ENCODE results near the gene KRTAP10-12. TPM values are rescaled to one million over a fixed set of nuclear protein-coding genes. Genes with fewer than 3 reads are reported as not detected.
"Not testable (repeated sequence)": the region's sequence is repeated elsewhere in the genome, so short reads cannot be mapped to it uniquely, and the experiment has no call there.

KRTAP10-12 gene, protein sequence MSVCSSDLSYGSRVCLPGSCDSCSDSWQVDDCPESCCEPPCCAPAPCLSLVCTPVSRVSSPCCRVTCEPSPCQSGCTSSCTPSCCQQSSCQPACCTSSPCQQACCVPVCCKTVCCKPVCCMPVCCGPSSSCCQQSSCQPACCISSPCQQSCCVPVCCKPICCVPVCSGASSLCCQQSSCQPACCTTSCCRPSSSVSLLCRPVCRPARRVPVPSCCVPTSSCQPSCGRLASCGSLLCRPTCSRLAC
- total RNA-seq (2013; cell fraction: nucleolus; rRNA removed): not detected in 2 replicates
- total RNA-seq (2014; rRNA removed) (not detected in 2 replicates), total RNA-seq (2014; rRNA removed; fragmentation: Illumina TruSeq; extraction: Trizol) (not detected in 2 replicates), total RNA-seq (2021) (not detected in 2 replicates), polyA plus RNA-seq (2011; rRNA removed) (not detected in 2 replicates), polyA plus RNA-seq (2014; fragmentation: Illumina TruSeq; extraction: Trizol) (not detected in 2 replicates), polyA plus RNA-seq (2014; fragmentation: Nextera tagmentation; extraction: Ambion mirVana) (not detected), polyA plus RNA-seq (2014; rRNA removed) (not detected in 2 replicates), polyA plus RNA-seq (2016; fragmentation: Nextera tagmentation; extraction: Ambion mirVana) (not detected), polyA minus RNA-seq (2011; rRNA and poly(A)+ RNA removed) (not detected in 2 replicates), Bru-seq, nascent RNA (not detected), BruChase-seq, experiment 1, labeled RNA remaining after a 6-hour chase (not detected), BruChase-seq, experiment 2, labeled RNA remaining after a 2-hour chase (not detected)
- polyA plus RNA-seq (2011; ENCODE audit: low read depth): not detected
- not detected in 2 replicates for polyA plus RNA-seq (2011; cell fraction: cytosol; rRNA removed)
- polyA plus RNA-seq (2011; cell fraction: nucleus; rRNA removed): not detected in 2 replicates
- not detected in 2 replicates for polyA plus RNA-seq (2012)
- not detected in 2 replicates for polyA minus RNA-seq (2011; cell fraction: cytosol; rRNA and poly(A)+ RNA removed)
- not detected in 2 replicates for polyA minus RNA-seq (2011; cell fraction: nucleus; rRNA and poly(A)+ RNA removed)
- long read RNA-seq, experiment 1: 0 reads
- long read RNA-seq, experiment 2: 0 reads

DNA sequence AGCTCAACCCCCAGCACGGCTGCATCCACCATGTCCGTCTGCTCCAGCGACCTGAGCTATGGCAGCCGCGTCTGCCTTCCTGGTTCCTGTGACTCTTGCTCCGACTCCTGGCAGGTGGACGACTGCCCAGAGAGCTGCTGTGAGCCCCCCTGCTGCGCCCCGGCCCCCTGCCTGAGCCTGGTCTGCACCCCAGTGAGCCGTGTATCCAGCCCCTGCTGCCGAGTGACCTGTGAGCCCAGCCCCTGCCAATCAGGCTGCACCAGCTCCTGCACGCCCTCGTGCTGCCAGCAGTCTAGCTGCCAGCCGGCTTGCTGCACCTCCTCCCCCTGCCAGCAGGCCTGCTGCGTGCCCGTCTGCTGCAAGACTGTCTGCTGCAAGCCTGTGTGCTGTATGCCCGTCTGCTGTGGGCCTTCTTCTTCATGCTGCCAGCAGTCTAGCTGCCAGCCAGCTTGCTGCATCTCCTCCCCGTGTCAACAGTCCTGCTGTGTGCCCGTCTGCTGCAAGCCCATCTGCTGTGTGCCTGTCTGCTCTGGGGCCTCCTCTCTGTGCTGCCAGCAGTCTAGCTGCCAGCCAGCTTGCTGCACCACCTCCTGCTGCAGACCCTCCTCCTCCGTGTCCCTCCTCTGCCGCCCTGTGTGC lies at the start of gene KRTAP10-12:
Gene KRTAP10-12, plus strand, starts transcription at position 1 of the 639 bp plus-strand sequence. Its CDS starts 30 bp downstream, at position 31.
- in situ Hi-C loops (cut with MboI); SMC1A ChIA-PET (ENCODE audit: uncharacterized antibody, unreplicated experiment); H4K20me1 ChIP-seq (ENCODE audit: control insufficient read depth, insufficient read depth); H3K4me3 ChIP-seq; RAD21 ChIA-PET (ENCODE audit: unreplicated experiment); H3K36me3 ChIP-seq (ENCODE audit: control insufficient read depth in 2 of 2, insufficient read depth in 2 of 2, low read length in 1 of 2); FAIRE-seq; CTCF ChIA-PET; POLR2A ChIA-PET; H3K79me2 ChIP-seq (ENCODE audit: control insufficient read depth, insufficient read depth, low read length); BruUV-seq (replicated peaks); H3K27ac ChIP-seq (ENCODE audit: control insufficient read depth, insufficient read depth); intact Hi-C loops (cut with micrococcal nuclease; ENCODE audit: unreplicated experiment); ATAC-seq; H3K4me1 ChIP-seq (ENCODE audit: control insufficient read depth, insufficient read depth, low read length); DNase-seq (ENCODE audit: low read depth, low spot score); H2AFZ ChIP-seq (ENCODE audit: control insufficient read depth, low read depth, low read length); H3K9me3 ChIP-seq (replicated peaks; ENCODE audit: control insufficient read depth, insufficient read depth, low read length); H3K4me2 ChIP-seq (ENCODE audit: control insufficient read depth, insufficient read depth); H3K9ac ChIP-seq (ENCODE audit: control insufficient read depth, insufficient read depth, low read length); H3K27me3 ChIP-seq (replicated peaks in 1 of 2; ENCODE audit: control insufficient read depth in 2 of 2, insufficient read depth in 2 of 2, low read length in 1 of 2): not testable (repeated sequence)
- 25% methylated on average over 15 of the region's 21 CpGs for WGBS (ENCODE audit: insufficient coverage, insufficient replicate concordance, low lambda C conversion rate, missing lambda C conversion rate)

DNA sequence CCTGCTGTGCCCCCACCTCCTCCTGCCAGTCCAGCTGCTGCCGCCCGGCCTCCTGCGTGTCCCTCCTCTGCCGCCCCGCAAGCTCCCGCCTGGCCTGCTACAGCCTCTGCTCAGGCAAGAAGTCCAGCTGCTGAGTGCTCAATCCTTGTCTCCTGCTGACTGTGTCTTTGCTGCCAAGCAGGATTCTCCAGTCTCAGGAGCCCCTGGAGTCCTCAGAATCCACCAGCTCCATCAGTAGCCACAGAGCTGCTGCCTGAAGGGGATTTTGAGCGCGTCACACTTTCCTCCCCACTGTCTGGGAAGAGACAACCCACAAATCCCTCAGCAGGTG lies 49.8 kb upstream of the KRTAP10-12 start:
- ChIA-PET CTCF (no interaction called here), RAD21 (ENCODE audit: unreplicated experiment) (no interaction called here), POLR2A (no interaction called here), SMC1A (ENCODE audit: uncharacterized antibody, unreplicated experiment) (no interaction called here)
- DNase-seq (ENCODE audit: low read depth, low spot score) (no peak), ATAC-seq (no peak), FAIRE-seq (no peak)
- H3K4me3 ChIP-seq: no peak overlapping the region
- no peak overlapping the region for H3K27ac ChIP-seq (ENCODE audit: control insufficient read depth, insufficient read depth)
- H4K20me1 ChIP-seq (ENCODE audit: control insufficient read depth, insufficient read depth): no peaks in the 10 kb centered on the region
- WGBS (ENCODE audit: insufficient coverage, insufficient replicate concordance, low lambda C conversion rate, missing lambda C conversion rate): 60% methylated on average over 8 of the region's 8 CpGs
- H3K4me2 ChIP-seq (ENCODE audit: control insufficient read depth, insufficient read depth): no peak overlapping the region
- BruUV-seq (replicated peaks): no TSS peak
- intact Hi-C loops (cut with micrococcal nuclease; ENCODE audit: unreplicated experiment) (no loop called here), in situ Hi-C loops (cut with MboI) (no loop called here)
- H3K4me1 ChIP-seq (ENCODE audit: control insufficient read depth, insufficient read depth, low read length): no peaks in the 10 kb centered on the region
- H3K9ac ChIP-seq (ENCODE audit: control insufficient read depth, insufficient read depth, low read length): no peak overlapping the region
- no peak overlapping the region for H2AFZ ChIP-seq (ENCODE audit: control insufficient read depth, low read depth, low read length)
- peaks cover 1% of the 10 kb centered on the region; the same call in 1 of the 3 replicates for H3K9me3 ChIP-seq (replicated peaks; ENCODE audit: control insufficient read depth, insufficient read depth, low read length)
- H3K27me3 ChIP-seq (replicated peaks in 1 of 2; ENCODE audit: control insufficient read depth in 2 of 2, insufficient read depth in 2 of 2, low read length in 1 of 2): no peaks in the 10 kb centered on the region
- H3K36me3 ChIP-seq (ENCODE audit: control insufficient read depth in 2 of 2, insufficient read depth in 2 of 2, low read length in 1 of 2): no peaks in the 10 kb centered on the region
- H3K79me2 ChIP-seq (ENCODE audit: control insufficient read depth, insufficient read depth, low read length): no peaks in the 10 kb centered on the region
- TF ChIP-seq YY1 (IDR thresholded peaks at IDR 0.05; ENCODE audit: low read depth, low read length): no peak
- TF ChIP-seq RCOR1 (conservative IDR thresholded peaks at IDR 0.05; ENCODE audit: low read depth, low read length): no peak
- no peak for TF ChIP-seq TAF1 (IDR thresholded peaks at IDR 0.05; ENCODE audit: borderline replicate concordance, low read depth, low read length)
- TF ChIP-seq, protein P1, sequence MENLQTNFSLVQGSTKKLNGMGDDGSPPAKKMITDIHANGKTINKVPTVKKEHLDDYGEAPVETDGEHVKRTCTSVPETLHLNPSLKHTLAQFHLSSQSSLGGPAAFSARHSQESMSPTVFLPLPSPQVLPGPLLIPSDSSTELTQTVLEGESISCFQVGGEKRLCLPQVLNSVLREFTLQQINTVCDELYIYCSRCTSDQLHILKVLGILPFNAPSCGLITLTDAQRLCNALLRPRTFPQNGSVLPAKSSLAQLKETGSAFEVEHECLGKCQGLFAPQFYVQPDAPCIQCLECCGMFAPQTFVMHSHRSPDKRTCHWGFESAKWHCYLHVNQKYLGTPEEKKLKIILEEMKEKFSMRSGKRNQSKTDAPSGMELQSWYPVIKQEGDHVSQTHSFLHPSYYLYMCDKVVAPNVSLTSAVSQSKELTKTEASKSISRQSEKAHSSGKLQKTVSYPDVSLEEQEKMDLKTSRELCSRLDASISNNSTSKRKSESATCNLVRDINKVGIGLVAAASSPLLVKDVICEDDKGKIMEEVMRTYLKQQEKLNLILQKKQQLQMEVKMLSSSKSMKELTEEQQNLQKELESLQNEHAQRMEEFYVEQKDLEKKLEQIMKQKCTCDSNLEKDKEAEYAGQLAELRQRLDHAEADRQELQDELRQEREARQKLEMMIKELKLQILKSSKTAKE (IDR thresholded peaks at IDR 0.05; ENCODE audit: low read depth, poor library complexity, severe bottlenecking): no peak
- no peak for TF ChIP-seq BRCA1 (IDR thresholded peaks at IDR 0.05; ENCODE audit: low read depth, low read length)
- TF ChIP-seq SPI1 (IDR thresholded peaks at IDR 0.05; ENCODE audit: borderline replicate concordance, insufficient read depth, low read depth, low read length): no peak
- TF ChIP-seq HCFC1 (IDR thresholded peaks at IDR 0.05; ENCODE audit: low read length): no peak
- no peak for TF ChIP-seq LARP7 (IDR thresholded peaks at IDR 0.05)
- TF ChIP-seq, protein P2, sequence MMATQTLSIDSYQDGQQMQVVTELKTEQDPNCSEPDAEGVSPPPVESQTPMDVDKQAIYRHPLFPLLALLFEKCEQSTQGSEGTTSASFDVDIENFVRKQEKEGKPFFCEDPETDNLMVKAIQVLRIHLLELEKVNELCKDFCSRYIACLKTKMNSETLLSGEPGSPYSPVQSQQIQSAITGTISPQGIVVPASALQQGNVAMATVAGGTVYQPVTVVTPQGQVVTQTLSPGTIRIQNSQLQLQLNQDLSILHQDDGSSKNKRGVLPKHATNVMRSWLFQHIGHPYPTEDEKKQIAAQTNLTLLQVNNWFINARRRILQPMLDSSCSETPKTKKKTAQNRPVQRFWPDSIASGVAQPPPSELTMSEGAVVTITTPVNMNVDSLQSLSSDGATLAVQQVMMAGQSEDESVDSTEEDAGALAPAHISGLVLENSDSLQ (IDR thresholded peaks at IDR 0.05): no peak
- TF ChIP-seq, protein P3, sequence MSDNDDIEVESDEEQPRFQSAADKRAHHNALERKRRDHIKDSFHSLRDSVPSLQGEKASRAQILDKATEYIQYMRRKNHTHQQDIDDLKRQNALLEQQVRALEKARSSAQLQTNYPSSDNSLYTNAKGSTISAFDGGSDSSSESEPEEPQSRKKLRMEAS (IDR thresholded peaks at IDR 0.05; ENCODE audit: low read depth, low read length): no peak
- no peak for TF ChIP-seq HDAC2 (IDR thresholded peaks at IDR 0.05)
